ENCODE measurements around the gene LSM14A. TPM values are rescaled to one million over a fixed set of nuclear protein-coding genes. Genes with fewer than 3 reads are reported as not detected.
"Not testable (repeated sequence)": the region's sequence is repeated elsewhere in the genome, so short reads cannot be mapped to it uniquely, and the experiment has no call there.

Gene LSM14A
- total RNA-seq, 1 donor from 2014 or later, result 76.9 TPM

DNA sequence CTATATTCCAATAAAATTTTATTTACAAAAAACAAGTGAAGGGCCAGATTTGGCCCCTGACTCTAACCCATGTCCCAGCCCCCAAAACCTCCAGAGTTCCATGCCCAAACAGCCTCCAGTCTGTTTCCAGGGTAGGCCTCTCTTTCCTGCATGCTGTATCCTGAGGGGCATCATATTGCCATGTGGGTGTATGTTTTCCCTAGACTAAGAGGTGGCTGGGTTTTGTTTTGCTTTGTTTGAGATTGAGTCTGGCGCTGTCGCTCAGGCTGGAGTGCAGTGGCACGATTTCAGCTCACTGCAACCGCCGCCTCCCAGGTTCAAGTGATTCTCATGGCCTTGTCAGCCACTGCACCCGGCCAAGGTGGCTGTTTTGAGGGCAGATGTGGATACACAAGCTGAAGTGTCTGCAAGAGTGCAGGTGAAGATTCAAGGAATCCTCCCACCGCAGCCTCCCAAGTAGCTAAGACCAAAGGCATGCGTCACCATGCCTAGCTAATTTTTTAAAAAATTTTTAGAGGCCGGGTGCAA is 23.6 kb upstream of the LSM14A start:
- no peak overlapping the region for H3K4me3 ChIP-seq (ENCODE audit: low read depth, low read length)
- DNase-seq (ENCODE audit: low read depth), result no peak
- TF ChIP-seq, protein P1, sequence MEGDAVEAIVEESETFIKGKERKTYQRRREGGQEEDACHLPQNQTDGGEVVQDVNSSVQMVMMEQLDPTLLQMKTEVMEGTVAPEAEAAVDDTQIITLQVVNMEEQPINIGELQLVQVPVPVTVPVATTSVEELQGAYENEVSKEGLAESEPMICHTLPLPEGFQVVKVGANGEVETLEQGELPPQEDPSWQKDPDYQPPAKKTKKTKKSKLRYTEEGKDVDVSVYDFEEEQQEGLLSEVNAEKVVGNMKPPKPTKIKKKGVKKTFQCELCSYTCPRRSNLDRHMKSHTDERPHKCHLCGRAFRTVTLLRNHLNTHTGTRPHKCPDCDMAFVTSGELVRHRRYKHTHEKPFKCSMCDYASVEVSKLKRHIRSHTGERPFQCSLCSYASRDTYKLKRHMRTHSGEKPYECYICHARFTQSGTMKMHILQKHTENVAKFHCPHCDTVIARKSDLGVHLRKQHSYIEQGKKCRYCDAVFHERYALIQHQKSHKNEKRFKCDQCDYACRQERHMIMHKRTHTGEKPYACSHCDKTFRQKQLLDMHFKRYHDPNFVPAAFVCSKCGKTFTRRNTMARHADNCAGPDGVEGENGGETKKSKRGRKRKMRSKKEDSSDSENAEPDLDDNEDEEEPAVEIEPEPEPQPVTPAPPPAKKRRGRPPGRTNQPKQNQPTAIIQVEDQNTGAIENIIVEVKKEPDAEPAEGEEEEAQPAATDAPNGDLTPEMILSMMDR (conservative IDR thresholded peaks at IDR 0.05; ENCODE audit: low read depth, low read length), result no peak

DNA sequence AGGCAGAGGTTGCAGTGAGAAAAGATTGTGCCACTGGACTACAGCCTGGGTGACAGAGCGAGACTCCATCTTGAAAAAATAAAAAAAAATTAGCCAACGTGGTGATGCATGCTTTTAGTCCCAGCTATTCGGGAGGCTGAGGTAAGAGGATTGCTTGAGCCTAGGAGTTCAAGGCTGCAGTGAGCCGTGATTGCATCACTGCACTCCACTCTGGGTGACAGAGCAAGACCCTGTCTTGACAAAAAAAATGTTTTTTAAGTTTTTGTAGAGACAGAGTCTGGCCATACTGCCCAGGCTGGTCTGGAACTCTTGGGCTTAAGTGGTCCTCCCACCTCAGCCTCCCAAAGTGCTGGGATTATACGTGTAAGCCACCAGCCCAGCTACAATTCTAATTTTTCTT is 22.4 kb upstream of the LSM14A start:
- TF ChIP-seq, protein P1 (conservative IDR thresholded peaks at IDR 0.05; ENCODE audit: low read depth, low read length), result no peak
- no peak for DNase-seq (ENCODE audit: low read depth)
- no peak overlapping the region for H3K4me3 ChIP-seq (ENCODE audit: low read depth, low read length)

DNA sequence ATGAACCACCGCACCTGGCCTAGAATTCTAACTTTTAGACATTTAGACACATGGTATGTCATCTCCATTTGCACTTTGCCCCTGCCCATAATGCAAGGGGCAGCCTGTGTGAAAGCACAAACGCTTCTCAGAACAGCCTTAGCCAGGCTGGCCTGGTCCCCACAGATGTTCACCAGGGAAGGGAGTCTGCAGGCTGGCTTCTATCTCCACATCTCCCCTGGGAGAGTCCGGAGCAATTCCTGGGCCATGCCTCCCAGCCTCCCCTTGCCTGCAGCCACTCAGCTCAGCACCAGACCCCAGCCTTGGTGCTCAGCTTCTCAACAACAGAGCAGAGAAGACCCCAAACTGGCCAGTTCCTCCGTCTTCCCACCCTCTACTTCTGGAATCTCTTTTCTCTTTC is 21.7 kb upstream of the LSM14A start:
- TF ChIP-seq, protein P1 (conservative IDR thresholded peaks at IDR 0.05; ENCODE audit: low read depth, low read length), result no peak
- H3K4me3 ChIP-seq (ENCODE audit: low read depth, low read length), result no peak overlapping the region

DNA sequence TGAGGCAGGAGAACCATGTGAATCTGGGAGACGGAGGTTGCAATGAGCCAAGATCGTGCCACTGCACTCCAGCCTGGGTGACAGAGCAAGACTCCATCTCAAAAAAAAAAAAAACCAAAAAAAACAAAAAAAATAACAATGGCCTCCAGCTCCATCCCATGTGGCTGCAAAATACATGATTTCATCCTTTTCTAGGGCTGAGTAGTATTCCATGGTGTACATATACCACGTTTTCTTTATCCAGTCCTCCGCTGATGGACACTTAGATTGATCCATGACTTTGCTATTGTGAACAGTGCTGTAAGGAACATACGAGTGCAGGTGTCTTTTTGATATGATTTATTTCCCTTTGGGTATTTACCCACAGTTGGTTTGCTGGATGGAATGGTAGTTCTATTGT is 20.9 kb upstream of the LSM14A start:
- H3K4me3 ChIP-seq (ENCODE audit: low read depth, low read length), result no peak overlapping the region
- TF ChIP-seq, protein P1 (conservative IDR thresholded peaks at IDR 0.05; ENCODE audit: low read depth, low read length), result no peak
- DNase-seq (ENCODE audit: low read depth), result no peak

More for the DNA sequence above, 21.7 kb upstream of the LSM14A start:
- DNase-seq (ENCODE audit: low read depth), result no peak

DNA sequence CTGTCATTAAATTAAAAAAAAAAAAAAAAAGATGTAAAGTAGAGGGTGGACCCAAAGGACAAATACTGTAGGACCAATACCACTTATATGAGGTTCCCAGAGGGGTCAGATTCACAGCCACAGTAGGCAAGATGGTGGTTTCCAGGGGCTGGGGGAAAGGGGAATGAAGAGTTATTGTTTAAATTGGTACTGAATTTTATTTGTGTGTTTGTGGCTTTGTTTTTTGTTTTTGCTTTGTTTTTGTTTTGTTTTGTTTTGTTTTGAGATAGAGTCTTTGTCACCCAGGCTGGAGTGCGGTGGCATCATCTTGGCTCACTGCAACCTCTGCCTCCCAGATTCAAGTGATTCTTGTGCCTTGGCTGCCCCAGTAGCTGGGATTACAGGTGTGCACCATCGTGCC is 17.9 kb upstream of the LSM14A start:
- TF ChIP-seq, protein P1 (conservative IDR thresholded peaks at IDR 0.05; ENCODE audit: low read depth, low read length), result no peak
- no peak for DNase-seq (ENCODE audit: low read depth)
- no peak overlapping the region for H3K4me3 ChIP-seq (ENCODE audit: low read depth, low read length)

DNA sequence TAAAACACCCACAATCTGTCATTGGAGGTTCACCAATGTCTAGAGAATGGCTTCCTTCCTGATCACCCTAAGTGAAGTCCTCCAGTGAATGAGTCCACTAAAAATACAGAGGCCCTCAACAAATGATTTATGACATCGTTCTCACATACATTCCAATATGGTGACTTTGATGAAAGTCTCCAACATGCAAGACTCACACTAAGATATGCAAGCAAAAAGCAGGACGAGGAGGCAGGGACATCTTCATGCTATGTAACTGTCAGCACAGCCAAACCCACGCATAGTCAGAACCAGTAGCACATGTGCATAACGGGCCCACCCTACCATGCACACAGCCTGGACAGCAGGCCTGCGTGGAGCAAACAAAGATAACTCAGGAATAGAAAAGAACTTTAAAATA is 16.6 kb upstream of the LSM14A start:
- TF ChIP-seq, protein P1 (conservative IDR thresholded peaks at IDR 0.05; ENCODE audit: low read depth, low read length), result no peak
- H3K4me3 ChIP-seq (ENCODE audit: low read depth, low read length), result no peak overlapping the region
- no peak for DNase-seq (ENCODE audit: low read depth)

DNA sequence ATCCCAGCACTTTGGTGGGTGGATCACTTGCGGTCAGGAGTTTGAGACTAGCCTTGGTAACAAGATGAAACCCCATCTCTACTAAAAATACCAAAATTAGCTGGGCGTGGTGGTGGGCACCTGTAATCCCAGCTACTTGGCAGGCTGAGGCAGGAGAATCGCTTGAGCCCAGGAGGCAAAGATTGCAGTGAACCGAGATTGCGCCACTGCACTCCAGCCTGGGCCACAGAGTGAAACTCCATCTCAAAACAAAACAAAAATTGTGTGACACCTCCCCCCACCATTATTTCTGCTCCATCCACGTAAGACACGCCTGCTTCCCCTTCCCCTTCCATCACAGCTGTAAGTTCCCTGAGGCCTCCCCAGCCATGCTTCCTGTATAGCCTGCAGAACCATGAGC is 13.3 kb upstream of the LSM14A start:
- not testable (repeated sequence) for H3K4me3 ChIP-seq (ENCODE audit: low read depth, low read length); DNase-seq (ENCODE audit: low read depth)

DNA sequence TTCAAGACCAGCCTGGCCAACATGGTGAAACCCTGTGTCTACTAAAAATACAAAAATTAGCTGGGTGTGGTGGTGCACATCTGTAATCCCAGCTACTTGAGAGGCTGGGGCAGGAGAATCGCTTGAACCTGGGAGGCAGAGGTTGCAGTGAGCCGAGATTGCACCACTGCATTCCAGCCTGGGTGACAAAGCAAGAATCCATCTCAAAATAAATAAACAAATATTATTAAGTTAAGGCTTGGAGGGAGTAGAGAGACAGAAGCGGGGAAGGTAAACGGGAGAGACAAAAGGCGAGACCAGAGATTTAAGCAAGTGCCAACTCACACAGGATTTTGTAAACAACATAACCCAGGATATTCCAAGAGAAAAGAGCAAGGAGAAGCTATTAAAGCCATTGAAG is 12.8 kb upstream of the LSM14A start:
- not testable (repeated sequence) for DNase-seq (ENCODE audit: low read depth); H3K4me3 ChIP-seq (ENCODE audit: low read depth, low read length)

DNA sequence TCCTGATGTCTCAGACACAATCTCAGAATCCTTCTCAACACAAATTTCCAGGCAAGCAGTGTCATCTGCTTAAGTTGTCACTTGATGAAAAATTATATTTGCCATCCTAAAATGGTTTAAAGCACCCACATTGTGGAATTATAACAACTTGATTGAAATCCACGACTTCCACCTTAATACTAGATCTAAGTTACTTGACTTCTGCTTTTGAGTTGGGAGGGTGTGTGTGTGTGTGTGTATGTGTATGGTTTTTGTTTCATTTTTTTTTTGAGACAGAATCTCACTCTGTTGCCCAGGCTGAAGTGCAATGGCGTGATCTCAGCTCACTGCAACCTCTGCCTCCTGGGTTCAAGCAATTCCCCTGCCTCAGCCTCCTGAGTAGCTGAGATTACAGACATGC is 10.4 kb upstream of the LSM14A start:
- not testable (repeated sequence) for H3K4me3 ChIP-seq (ENCODE audit: low read depth, low read length); DNase-seq (ENCODE audit: low read depth)
